Activated B cell treated with CpG ODN at 0.5 μM for 24 hours (primary cell): Measurements from ENCODE around the gene MAML1. TPM values are rescaled to one million over a fixed set of nuclear protein-coding genes. Genes with fewer than 3 reads are reported as not detected.
A peak's percentile ranks its signal among the peaks of the same experiment; 100 is the strongest.

Experiments
- ATAC-seq: fragments of 200-7000 bp; cut with Tn5 transposase; one replicate; pipeline ENCODE4 v1.10.0; 2021; ENCODE audit warnings: low read depth, mild to moderate bottlenecking, moderate library complexity
- CTCF ChIA-PET: fragments of 350-600 bp; sonication (Branson Sonifier 250); formaldehyde crosslinking; loops from one replicate; lab custom pipeline; 2021; ENCODE audit warnings: antibody characterized with exemption; lab: Charles Lee
- POLR2A ChIA-PET: fragments of 350-600 bp; sonication (Branson Sonifier 250); formaldehyde crosslinking; loops from one replicate; lab custom pipeline; 2021; ENCODE audit warnings: antibody characterized with exemption; lab: Charles Lee
- DNase-seq: peaks from one replicate; pipeline ENCODE4 v3.0.0; 2022
- H3K27ac Mint-ChIP-seq: one replicate; pipeline ENCODE4 v1.8.0; 2020; ENCODE audit warnings: mixed read lengths
- H3K27me3 Mint-ChIP-seq: one replicate; pipeline ENCODE4 v1.8.0; 2021; ENCODE audit warnings: mixed read lengths
- H3K36me3 Mint-ChIP-seq: one replicate; pipeline ENCODE4 v1.8.0; 2021; ENCODE audit warnings: low read depth, mixed read lengths
- H3K4me1 Mint-ChIP-seq: one replicate; pipeline ENCODE4 v1.8.0; 2021; ENCODE audit warnings: mixed read lengths
- H3K4me3 Mint-ChIP-seq: one replicate; pipeline ENCODE4 v1.8.0; 2020; ENCODE audit warnings: mild to moderate bottlenecking, mixed read lengths
- H3K9me3 Mint-ChIP-seq: one replicate; pipeline ENCODE4 v1.8.0; 2020; ENCODE audit warnings: mixed read lengths
- intact Hi-C: fragments of 100-400 bp; cut with micrococcal nuclease; formaldehyde crosslinking; loops from one replicate; pipeline ENCODE4 v1.15.1; 2024
- total RNA-seq: library from RNA; stranded (reverse); gene quantifications from 2 replicates; pipeline ENCODE4 v1.2.3, GENCODE V29; 2022
- TF ChIP-seq, protein P1 (sequence below): fragments of 200-600 bp; IDR thresholded peaks from one replicate; pipeline ENCODE4 v1.8.0; 2022; ENCODE audit warnings: antibody characterized with exemption, mild to moderate bottlenecking

Gene MAML1
- total RNA-seq, 1 donor from 2014 or later, result 38.8 TPM

DNA sequence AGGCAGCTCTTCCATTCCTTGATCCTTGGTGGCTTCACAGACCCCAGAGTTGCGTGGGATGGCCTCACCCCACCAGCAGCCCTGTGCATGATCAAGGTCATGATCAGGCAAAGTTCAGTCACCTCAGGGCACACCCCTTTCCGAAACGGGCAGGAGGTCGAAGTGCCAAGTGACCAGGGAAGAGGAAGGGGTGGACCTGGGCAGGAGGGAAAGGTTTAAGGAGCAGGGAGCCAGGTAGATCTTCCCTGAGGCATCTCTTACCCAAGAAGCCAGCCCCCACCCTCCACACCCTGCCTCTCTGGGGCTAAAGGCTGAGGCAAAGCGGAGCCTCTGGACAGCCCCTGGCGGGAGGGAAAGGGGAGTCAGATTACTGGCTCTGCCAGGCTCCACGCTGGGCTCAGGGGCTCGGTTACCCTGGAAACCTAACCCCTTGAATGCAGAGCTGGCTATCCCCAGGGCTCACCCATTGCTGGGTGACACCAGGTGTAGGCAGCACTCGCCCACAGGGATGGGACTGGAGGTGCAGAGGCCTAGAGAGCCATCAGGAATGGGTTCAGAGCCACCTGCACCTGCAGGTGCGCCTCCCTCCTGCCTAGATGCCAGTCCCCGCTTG lies 70.4 kb downstream of the MAML1 start:
- Mint-ChIP-seq H3K4me3 (no peak overlapping the region), H3K36me3 (peaks cover 19% of the 10 kb centered on the region), H3K4me1 (peaks cover 35% of the 10 kb centered on the region), H3K9me3 (no peaks in the 10 kb centered on the region), H3K27me3 (no peaks in the 10 kb centered on the region), H3K27ac (no peak overlapping the region)
- TF ChIP-seq, protein P1, sequence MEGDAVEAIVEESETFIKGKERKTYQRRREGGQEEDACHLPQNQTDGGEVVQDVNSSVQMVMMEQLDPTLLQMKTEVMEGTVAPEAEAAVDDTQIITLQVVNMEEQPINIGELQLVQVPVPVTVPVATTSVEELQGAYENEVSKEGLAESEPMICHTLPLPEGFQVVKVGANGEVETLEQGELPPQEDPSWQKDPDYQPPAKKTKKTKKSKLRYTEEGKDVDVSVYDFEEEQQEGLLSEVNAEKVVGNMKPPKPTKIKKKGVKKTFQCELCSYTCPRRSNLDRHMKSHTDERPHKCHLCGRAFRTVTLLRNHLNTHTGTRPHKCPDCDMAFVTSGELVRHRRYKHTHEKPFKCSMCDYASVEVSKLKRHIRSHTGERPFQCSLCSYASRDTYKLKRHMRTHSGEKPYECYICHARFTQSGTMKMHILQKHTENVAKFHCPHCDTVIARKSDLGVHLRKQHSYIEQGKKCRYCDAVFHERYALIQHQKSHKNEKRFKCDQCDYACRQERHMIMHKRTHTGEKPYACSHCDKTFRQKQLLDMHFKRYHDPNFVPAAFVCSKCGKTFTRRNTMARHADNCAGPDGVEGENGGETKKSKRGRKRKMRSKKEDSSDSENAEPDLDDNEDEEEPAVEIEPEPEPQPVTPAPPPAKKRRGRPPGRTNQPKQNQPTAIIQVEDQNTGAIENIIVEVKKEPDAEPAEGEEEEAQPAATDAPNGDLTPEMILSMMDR, result no peak
- ATAC-seq, result no peak
- intact Hi-C loops, result loop anchor here (1.0 to 2.0 kb wide), 6 partner anchors 18 to 288 kb away; partner anchors contain the start of genes MRNIP and TBC1D9B
- DNase-seq, result no peak
- CTCF ChIA-PET, result interaction anchor here (1.0 to 3.6 kb wide), 10 partner anchors 17 to 171 kb away, joined by 3 to 29 read pairs (median 8); partner anchors contain the start of genes SQSTM1 and TBC1D9B
- POLR2A ChIA-PET, result interaction anchor here (1.1 to 3.6 kb wide), 7 partner anchors 17 to 172 kb away, joined by 3 to 56 read pairs (median 5); partner anchors contain the start of genes MRNIP and SQSTM1

DNA sequence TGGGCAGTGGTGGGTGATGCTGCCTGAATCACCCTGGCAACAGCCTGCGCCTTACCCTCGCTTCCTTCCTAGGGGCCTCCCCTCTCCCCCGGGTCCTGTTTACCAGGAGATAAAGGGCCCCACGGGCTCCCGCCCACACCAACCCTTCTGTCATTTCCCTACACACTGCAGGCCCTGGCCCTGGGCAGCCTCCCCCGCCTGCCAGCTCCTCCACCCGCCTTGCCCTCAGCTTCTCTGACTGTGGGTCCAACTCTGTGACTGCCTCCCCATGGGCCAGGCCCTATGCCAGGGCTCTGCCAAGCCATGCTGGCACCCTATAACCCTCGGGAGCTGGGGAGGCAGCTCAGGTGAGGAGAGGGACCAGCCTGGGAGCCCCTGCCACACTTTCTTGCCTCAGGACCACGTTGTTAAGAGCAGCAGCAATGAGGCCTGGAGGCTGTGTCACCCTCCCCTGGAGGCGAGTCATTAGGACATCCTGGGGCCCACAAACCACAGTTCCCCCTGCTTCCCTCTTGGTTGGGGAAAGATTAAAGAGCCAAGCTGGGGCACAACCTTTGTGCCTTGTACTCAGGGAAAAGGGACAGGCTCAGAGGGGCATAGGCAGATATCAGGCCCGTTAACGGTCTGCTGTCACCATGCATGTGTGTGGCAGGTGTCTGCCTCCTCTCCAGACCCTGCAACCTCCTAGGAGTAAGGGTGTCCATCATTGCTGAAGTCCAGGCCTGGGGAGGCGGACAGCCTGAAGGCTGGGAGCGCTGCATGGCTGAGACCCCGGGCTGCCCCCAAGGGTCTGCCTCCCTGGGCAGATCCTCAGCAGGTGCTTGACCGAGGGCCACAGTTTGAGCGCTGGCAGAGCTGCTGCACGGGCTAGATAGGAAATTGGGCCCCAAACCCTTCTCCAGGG lies 71.3 kb downstream of the MAML1 start:
- TF ChIP-seq, protein P1, result no peak
- H3K4me3 Mint-ChIP-seq, result peak overlapping the region; percentile 41
- ATAC-seq (peak; percentile 7), DNase-seq (no peak)
- intact Hi-C loops, result loop anchor here (2.0 kb wide), 2 partner anchors 33 to 287 kb away; no protein-coding TSS in a partner anchor
- ChIA-PET POLR2A (interaction anchor here (0.6 to 3.6 kb wide), 4 partner anchors 8 to 171 kb away, joined by 3 to 56 read pairs (median 3); partner anchors contain the start of gene SQSTM1), CTCF (interaction anchor here (1.3 to 3.6 kb wide), 3 partner anchors 40 to 170 kb away, joined by 4 to 29 read pairs (median 17); no protein-coding TSS in a partner anchor)
- peaks cover 14% of the 10 kb centered on the region for H3K36me3 Mint-ChIP-seq
- peak overlapping the region; percentile 24 for H3K27ac Mint-ChIP-seq
- no peaks in the 10 kb centered on the region for H3K27me3 Mint-ChIP-seq
- H3K9me3 Mint-ChIP-seq, result no peaks in the 10 kb centered on the region
- peaks cover 37% of the 10 kb centered on the region for H3K4me1 Mint-ChIP-seq

DNA sequence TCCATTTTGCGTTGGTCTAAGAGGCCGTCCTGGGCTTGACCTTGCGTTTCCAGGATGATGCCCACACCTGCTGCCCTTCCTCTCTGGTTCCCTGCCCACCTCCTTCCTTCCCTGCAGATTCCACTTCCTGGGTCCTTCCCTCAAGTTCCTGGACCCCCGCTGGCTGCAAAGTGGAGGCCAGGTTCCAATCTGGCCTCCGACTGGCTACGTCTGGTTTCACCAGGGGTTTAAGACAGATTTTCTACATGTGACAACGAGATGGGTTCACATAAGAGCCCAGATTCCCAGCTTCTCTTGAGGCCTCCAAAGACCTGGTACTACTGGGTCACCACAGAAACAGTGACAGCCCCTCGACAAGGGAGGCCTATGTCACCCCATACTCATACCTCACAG lies 71.9 kb downstream of the MAML1 start:
- peak overlapping the region; percentile 84 for H3K4me3 Mint-ChIP-seq
- H3K36me3 Mint-ChIP-seq, result peaks cover 7% of the 10 kb centered on the region
- no peaks in the 10 kb centered on the region for H3K9me3 Mint-ChIP-seq
- POLR2A ChIA-PET, result interaction anchor here (0.6 to 3.6 kb wide), 2 partner anchors 9 to 15 kb away, joined by 3 to 56 read pairs; partner anchors contain the start of gene SQSTM1
- no peak overlapping the region for H3K27ac Mint-ChIP-seq
- H3K4me1 Mint-ChIP-seq, result peaks cover 37% of the 10 kb centered on the region
- CTCF ChIA-PET, result interaction anchor here (1.3 to 3.6 kb wide), 2 partner anchors 41 to 170 kb away, joined by 4 to 29 read pairs; no protein-coding TSS in a partner anchor
- ATAC-seq, result no peak
- intact Hi-C loops, result no loop called here
- TF ChIP-seq, protein P1, result no peak
- no peaks in the 10 kb centered on the region for H3K27me3 Mint-ChIP-seq
- no peak for DNase-seq

DNA sequence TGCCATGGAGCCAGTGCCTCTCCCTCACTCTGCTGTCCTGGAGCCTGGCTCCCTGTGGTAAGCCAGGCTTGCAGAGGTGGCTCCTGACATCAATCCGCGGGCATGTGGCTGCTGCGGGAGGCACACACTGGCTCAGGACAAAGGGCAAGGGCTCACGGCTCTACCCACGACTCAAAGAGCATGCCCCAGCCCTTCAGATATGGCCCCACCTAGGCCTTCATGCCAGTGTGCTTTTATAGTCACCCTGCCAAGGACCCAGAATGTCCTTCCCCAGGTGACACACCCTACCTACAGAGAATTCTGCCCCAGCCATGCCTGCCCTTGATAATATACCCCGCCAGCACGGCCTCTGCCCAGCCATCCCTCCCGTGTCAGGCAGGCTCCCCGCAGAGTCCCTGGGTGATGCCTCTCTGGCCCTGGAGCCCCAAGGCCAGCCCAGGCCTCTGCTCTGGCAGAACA lies 72.5 kb downstream of the MAML1 start:
- H3K9me3 Mint-ChIP-seq, result no peaks in the 10 kb centered on the region
- H3K27me3 Mint-ChIP-seq, result no peaks in the 10 kb centered on the region
- ATAC-seq (no peak), DNase-seq (no peak)
- peaks cover 4% of the 10 kb centered on the region for H3K36me3 Mint-ChIP-seq
- peaks cover 37% of the 10 kb centered on the region for H3K4me1 Mint-ChIP-seq
- POLR2A ChIA-PET, result interaction anchor here (0.8 to 3.8 kb wide), 7 partner anchors 14 to 170 kb away, joined by 3 to 58 read pairs (median 4); partner anchors contain the start of genes MAML1 and SQSTM1
- intact Hi-C loops, result no loop called here
- H3K4me3 Mint-ChIP-seq, result peak overlapping the region; percentile 84
- CTCF ChIA-PET, result no interaction called here
- H3K27ac Mint-ChIP-seq, result no peak overlapping the region
- TF ChIP-seq, protein P1, result no peak
